ENCODE results near the gene ACTR10. TPM values are rescaled to one million over a fixed set of nuclear protein-coding genes. Genes with fewer than 3 reads are reported as not detected.

The ACTR10 gene
- total RNA-seq, 4 donors from 2014 or later, result 47.2 to 72.0 (median 59.0) TPM

DNA sequence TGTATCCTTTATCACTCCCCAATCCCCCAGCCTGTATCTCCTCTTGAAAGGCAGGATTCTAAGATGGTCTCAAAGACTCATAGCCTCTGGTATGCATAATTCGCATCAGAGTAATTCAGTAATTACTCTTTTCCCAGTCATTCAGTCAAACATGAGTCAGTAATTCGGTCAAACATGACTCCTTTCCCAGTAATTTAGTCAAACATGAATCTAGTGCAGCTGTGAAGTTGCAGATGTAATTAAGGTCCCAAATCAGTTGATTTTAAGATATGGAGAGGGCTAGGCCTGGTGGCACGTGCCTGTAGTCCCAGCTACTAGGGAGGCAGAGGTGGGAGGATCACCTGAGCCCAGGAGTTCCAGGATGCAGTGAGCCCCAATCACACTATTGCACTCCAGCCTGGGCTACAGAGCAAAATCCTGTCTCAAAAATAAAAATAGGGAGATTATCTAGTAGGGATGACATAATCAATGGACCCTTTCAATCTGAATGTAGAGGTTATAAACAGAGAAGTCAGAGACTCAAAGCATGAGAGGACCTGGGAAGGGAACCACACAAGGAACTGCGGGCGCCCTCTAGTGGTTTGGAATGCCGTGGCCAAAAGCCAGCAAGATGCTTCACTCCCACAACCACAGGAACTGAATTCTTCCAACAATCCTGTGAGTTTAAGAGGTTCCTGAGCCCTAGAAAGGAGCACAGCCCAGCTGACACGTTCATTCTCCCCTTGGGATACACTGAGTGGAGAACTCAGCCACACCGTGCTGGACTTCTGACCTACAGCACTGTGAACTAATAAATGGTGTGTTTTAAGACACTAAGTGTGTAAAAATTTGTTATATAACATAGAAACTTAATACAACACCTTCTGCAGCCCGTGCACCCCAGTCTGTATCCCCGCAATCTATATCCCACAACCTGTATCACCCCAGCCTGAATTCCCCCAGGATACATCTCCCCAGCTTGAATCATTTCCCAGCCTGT lies 33.7 kb upstream of the ACTR10 start:
- intact Hi-C loops (cut with DNase I; ENCODE audit: low total_unique reads), result loop anchor here (5.0 kb wide), 1 partner anchor 59 kb away; no protein-coding TSS in a partner anchor
- WGBS, 2 donors, result 30 to 32% methylated on average over 10 of the region's 10 CpGs
- TF ChIP-seq, protein P1, sequence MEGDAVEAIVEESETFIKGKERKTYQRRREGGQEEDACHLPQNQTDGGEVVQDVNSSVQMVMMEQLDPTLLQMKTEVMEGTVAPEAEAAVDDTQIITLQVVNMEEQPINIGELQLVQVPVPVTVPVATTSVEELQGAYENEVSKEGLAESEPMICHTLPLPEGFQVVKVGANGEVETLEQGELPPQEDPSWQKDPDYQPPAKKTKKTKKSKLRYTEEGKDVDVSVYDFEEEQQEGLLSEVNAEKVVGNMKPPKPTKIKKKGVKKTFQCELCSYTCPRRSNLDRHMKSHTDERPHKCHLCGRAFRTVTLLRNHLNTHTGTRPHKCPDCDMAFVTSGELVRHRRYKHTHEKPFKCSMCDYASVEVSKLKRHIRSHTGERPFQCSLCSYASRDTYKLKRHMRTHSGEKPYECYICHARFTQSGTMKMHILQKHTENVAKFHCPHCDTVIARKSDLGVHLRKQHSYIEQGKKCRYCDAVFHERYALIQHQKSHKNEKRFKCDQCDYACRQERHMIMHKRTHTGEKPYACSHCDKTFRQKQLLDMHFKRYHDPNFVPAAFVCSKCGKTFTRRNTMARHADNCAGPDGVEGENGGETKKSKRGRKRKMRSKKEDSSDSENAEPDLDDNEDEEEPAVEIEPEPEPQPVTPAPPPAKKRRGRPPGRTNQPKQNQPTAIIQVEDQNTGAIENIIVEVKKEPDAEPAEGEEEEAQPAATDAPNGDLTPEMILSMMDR (IDR thresholded peaks at IDR 0.05), result no peak
- TF ChIP-seq POLR2A (IDR thresholded peaks at IDR 0.05), result no peak
- DNase-seq (ENCODE audit: low spot score in 2 of 2), result peak; percentile 79 to 97
- H3K4me3 ChIP-seq (ENCODE audit: low read depth, poor library complexity, severe bottlenecking), result no peak overlapping the region

DNA sequence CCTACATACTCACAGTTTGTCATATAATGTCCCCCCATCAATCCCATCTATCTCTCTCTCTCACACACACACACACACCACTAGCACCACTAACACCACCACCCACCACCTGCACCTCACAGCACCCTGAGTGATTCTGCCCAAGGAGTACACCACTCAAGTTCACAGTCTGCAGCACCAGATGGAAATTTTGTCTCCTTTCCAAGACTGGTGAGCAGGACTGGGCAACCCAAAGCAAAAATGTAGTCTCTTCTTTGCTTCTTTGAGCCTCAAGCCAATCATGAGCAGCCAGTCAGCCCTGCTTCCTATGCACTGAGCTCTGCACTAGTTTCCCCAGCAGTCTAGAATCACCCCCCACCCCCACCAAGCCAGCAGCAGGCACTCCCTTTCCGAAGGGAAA lies 32.9 kb upstream of the ACTR10 start:
- no peak overlapping the region for H3K4me3 ChIP-seq (ENCODE audit: low read depth, poor library complexity, severe bottlenecking)

DNA sequence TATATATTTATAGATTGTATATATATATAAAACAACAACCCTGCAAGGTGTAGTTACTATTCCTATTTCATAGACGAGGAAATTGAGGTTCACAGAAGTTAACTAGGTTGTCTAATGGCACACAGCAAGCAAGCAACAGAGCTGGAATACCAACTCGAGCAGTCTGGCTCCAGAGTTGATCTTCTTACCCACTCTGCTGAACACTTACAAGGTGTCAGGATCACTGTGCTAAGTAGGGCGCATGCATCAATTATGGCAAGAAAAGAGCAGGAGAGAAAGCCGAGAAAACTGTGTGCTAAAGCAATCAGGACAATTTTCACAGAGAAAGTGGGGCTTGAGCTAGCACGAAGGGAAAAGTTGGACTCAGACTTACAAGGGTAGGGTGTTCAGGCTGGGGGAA lies 32.1 kb upstream of the ACTR10 start:
- H3K4me3 ChIP-seq (ENCODE audit: low read depth, poor library complexity, severe bottlenecking), result no peak overlapping the region
- TF ChIP-seq, protein P1 (IDR thresholded peaks at IDR 0.05), result no peak
- no peak for TF ChIP-seq POLR2A (IDR thresholded peaks at IDR 0.05)
- 82 to 84% methylated on average over 5 of the region's 5 CpGs for WGBS, 2 donors
- no peak for DNase-seq (ENCODE audit: low spot score in 2 of 2)
- intact Hi-C loops (cut with DNase I; ENCODE audit: low total_unique reads), result loop anchor here (5.0 kb wide), 1 partner anchor 61 kb away; no protein-coding TSS in a partner anchor

More for the DNA sequence above, 32.9 kb upstream of the ACTR10 start:
- no peak for DNase-seq (ENCODE audit: low spot score in 2 of 2)
- no peak for TF ChIP-seq POLR2A (IDR thresholded peaks at IDR 0.05)
- TF ChIP-seq, protein P1 (IDR thresholded peaks at IDR 0.05), result no peak
- 18 to 38% methylated on average over 1 of the region's 1 CpG for WGBS, 2 donors
- intact Hi-C loops (cut with DNase I; ENCODE audit: low total_unique reads), result loop anchor here (5.0 kb wide), 1 partner anchor 60 kb away; no protein-coding TSS in a partner anchor

DNA sequence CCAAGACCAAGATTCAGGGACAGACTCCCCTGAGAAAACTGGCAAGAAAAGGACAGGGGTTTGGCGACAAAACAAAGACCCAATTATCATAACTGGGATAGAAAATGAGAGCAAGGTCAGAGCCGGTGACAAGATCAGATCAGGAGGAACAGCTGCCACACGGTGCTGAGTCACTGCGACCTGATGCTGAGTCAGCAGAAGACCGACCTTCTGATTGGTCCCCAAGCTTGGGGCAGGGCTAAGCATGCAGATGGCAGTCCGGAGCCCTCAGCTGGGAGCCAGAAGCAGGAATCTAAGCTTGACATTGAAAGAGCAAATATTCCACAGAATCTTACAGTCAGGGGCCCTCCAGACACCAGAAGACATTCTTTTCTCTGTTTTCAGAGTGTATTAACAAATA lies 28.9 kb upstream of the ACTR10 start:
- TF ChIP-seq, protein P1 (IDR thresholded peaks at IDR 0.05), result no peak
- TF ChIP-seq POLR2A (IDR thresholded peaks at IDR 0.05), result no peak

DNA sequence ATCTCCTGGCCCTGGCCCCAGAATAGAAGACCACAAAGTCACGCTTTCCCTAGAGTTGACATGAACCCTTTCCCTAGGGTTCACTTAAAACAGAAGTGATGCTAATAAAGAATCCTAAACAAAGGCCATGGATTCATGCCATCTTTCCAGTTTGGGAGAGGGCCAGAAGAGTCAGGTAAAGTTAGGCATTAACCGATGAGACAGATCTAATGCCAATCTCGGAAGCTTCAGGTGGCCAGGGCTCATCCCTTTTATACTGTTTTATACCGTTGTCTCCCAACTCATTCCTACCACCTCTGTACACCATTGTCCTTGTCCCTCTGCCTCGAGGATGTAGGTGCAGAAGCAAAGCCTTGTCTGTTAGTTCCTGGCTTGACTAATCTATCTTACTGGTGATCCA lies 22.8 kb upstream of the ACTR10 start:
- no peak overlapping the region for H3K4me3 ChIP-seq (ENCODE audit: low read depth, poor library complexity, severe bottlenecking)
- WGBS, 2 donors, result 66 to 73% methylated on average over 5 of the region's 5 CpGs
- no peak for DNase-seq (ENCODE audit: low spot score in 2 of 2)
- intact Hi-C loops (cut with DNase I; ENCODE audit: low total_unique reads), result no loop called here
- TF ChIP-seq, protein P1 (IDR thresholded peaks at IDR 0.05), result no peak
- no peak for TF ChIP-seq POLR2A (IDR thresholded peaks at IDR 0.05)

More for the DNA sequence above, 28.9 kb upstream of the ACTR10 start:
- DNase-seq (ENCODE audit: low spot score in 2 of 2), result peak; percentile 76 to 93
- 10 to 14% methylated on average over 6 of the region's 6 CpGs for WGBS, 2 donors
- H3K4me3 ChIP-seq (ENCODE audit: low read depth, poor library complexity, severe bottlenecking), result no peak overlapping the region
- intact Hi-C loops (cut with DNase I; ENCODE audit: low total_unique reads), result no loop called here
